Liver (tissue), 3 donors: ENCODE data around the gene GLI1.

Experiments used
- EGR1 ChIP-seq, 2 donors: IDR thresholded peaks; 2 replicates each; pipeline ENCODE4 v1.6.1; 2016 to 2018; ENCODE audit warnings: antibody characterized with exemption in 2 of 2, low read depth in 2 of 2
- FOXA2 ChIP-seq: IDR thresholded peaks from 2 replicates; pipeline ENCODE4 v1.6.1; 2016; ENCODE audit warnings: antibody characterized with exemption
- GABPA ChIP-seq, 2 donors: IDR thresholded peaks in 1 of 2; conservative IDR thresholded peaks in 1 of 2; 2 replicates each; pipeline ENCODE4 v1.6.1; 2016; ENCODE audit warnings: antibody characterized with exemption in 2 of 2, mild to moderate bottlenecking in 1 of 2, moderate library complexity in 1 of 2
- HNF4G ChIP-seq: IDR thresholded peaks from 2 replicates; pipeline ENCODE4 v1.6.1; 2016; ENCODE audit warnings: antibody characterized with exemption
- JUND ChIP-seq, 2 donors: IDR thresholded peaks; 2 replicates each; pipeline ENCODE4 v1.6.1; 2016; ENCODE audit warnings: antibody characterized with exemption in 2 of 2
- NR2F2 ChIP-seq: IDR thresholded peaks from 2 replicates; pipeline ENCODE4 v1.6.1; 2016; ENCODE audit warnings: antibody characterized with exemption
- RAD21 ChIP-seq, 2 donors: IDR thresholded peaks; 2 replicates each; pipeline ENCODE4 v1.6.1; 2016; ENCODE audit warnings: antibody characterized with exemption in 2 of 2, mild to moderate bottlenecking in 2 of 2
- SP1 ChIP-seq: IDR thresholded peaks from 2 replicates; pipeline ENCODE4 v1.6.1; 2018; ENCODE audit warnings: antibody characterized with exemption, mild to moderate bottlenecking
- TAF1 ChIP-seq: conservative IDR thresholded peaks from 2 replicates; pipeline ENCODE4 v1.6.1; 2016; ENCODE audit warnings: antibody characterized with exemption, mild to moderate bottlenecking
- YY1 ChIP-seq: IDR thresholded peaks from 2 replicates; pipeline ENCODE4 v1.6.1; 2016; ENCODE audit warnings: antibody characterized with exemption, mild to moderate bottlenecking
- TF ChIP-seq, protein P1 (sequence below): fragments of 150-350 bp; IDR thresholded peaks from 2 replicates; pipeline ENCODE4 v1.5.1; 2017; ENCODE audit warnings: improper control_type of control experiment, low read depth, low read length; ENCODE audit not compliant: missing input control
- TF ChIP-seq, protein P2 (sequence below): IDR thresholded peaks from 2 replicates; pipeline ENCODE4 v1.6.1; 2016; ENCODE audit warnings: antibody characterized with exemption
- TF ChIP-seq, protein P3 (sequence below): IDR thresholded peaks from 2 replicates; pipeline ENCODE4 v1.6.1; 2016; ENCODE audit warnings: antibody characterized with exemption
- TF ChIP-seq, protein P4 (sequence below): IDR thresholded peaks from 2 replicates; pipeline ENCODE4 v1.6.1; 2016; ENCODE audit warnings: antibody characterized with exemption
- donor health status: healthy.
- donor health status: healthy.

DNA sequence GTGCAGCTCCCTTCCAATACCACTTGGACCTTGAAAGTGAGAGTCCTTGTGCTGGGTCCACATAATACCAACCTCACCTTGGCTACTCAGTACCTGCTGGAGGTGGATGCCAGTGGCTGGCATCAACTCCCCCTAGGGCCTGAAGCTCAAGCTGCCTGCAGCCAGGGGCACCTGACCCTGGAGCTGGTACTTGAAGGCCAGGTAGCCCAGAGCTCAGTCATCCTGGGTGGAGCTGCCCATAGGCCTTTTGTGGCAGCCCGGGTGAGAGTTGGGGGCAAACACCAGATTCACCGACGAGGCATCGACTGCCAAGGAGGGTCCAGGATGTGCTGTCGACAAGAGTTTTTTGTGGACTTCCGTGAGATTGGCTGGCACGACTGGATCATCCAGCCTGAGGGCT is 10.2 kb upstream of the GLI1 start:
- TF ChIP-seq, protein P1, sequence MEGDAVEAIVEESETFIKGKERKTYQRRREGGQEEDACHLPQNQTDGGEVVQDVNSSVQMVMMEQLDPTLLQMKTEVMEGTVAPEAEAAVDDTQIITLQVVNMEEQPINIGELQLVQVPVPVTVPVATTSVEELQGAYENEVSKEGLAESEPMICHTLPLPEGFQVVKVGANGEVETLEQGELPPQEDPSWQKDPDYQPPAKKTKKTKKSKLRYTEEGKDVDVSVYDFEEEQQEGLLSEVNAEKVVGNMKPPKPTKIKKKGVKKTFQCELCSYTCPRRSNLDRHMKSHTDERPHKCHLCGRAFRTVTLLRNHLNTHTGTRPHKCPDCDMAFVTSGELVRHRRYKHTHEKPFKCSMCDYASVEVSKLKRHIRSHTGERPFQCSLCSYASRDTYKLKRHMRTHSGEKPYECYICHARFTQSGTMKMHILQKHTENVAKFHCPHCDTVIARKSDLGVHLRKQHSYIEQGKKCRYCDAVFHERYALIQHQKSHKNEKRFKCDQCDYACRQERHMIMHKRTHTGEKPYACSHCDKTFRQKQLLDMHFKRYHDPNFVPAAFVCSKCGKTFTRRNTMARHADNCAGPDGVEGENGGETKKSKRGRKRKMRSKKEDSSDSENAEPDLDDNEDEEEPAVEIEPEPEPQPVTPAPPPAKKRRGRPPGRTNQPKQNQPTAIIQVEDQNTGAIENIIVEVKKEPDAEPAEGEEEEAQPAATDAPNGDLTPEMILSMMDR = no peak
- TF ChIP-seq, protein P2, sequence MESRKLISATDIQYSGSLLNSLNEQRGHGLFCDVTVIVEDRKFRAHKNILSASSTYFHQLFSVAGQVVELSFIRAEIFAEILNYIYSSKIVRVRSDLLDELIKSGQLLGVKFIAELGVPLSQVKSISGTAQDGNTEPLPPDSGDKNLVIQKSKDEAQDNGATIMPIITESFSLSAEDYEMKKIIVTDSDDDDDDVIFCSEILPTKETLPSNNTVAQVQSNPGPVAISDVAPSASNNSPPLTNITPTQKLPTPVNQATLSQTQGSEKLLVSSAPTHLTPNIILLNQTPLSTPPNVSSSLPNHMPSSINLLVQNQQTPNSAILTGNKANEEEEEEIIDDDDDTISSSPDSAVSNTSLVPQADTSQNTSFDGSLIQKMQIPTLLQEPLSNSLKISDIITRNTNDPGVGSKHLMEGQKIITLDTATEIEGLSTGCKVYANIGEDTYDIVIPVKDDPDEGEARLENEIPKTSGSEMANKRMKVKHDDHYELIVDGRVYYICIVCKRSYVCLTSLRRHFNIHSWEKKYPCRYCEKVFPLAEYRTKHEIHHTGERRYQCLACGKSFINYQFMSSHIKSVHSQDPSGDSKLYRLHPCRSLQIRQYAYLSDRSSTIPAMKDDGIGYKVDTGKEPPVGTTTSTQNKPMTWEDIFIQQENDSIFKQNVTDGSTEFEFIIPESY = no peak
- TF ChIP-seq JUND (IDR thresholded peaks at IDR 0.05) (no peak), FOXA2 (no peak), HNF4G (no peak), NR2F2 (no peak), GABPA (IDR thresholded peaks at IDR 0.05 in 1 of 2, conservative IDR thresholded peaks at IDR 0.05 in 1 of 2) (no peak), RAD21 (IDR thresholded peaks at IDR 0.05) (no peak), EGR1 (IDR thresholded peaks at IDR 0.05; ENCODE audit: low read depth in 2 of 2) (no peak), SP1 (no peak), YY1 (no peak), TAF1 (no peak)
- TF ChIP-seq, protein P3, sequence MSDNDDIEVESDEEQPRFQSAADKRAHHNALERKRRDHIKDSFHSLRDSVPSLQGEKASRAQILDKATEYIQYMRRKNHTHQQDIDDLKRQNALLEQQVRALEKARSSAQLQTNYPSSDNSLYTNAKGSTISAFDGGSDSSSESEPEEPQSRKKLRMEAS = no peak
- TF ChIP-seq, protein P4, sequence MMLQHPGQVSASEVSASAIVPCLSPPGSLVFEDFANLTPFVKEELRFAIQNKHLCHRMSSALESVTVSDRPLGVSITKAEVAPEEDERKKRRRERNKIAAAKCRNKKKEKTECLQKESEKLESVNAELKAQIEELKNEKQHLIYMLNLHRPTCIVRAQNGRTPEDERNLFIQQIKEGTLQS = no peak
